Islet of Langerhans (tissue), 1 donor: ENCODE data around the gene KIZ.
"Not testable (repeated sequence)": the region's sequence is repeated elsewhere in the genome, so short reads cannot be mapped to it uniquely, and the experiment has no call there.

Source experiments
- FAIRE-seq: peaks from one replicate; lab custom pipeline; 2011; peaks lifted over from hg19 to GRCh38; lab: Jason Lieb, UNC

KIZ gene

DNA sequence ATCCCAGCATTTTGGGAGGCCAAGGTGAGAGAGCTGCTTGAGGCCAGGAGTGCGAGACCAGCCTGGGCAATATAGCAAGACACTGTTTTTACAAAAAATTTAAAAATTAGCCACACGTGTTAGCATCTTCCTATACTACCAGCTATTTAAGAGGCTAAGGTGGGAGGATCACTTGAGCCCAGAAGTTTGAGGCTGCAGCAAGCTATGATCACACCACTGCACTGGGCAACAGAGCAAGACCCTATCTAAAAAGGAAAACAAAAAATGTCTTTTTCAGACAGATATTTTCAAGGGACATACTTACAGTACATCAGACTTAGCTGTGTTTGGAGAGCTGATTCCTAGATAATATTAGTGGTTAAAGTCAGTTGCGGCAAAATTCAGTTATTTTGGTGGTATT is 104.3 kb downstream of the KIZ start:
- FAIRE-seq, result no peak

DNA sequence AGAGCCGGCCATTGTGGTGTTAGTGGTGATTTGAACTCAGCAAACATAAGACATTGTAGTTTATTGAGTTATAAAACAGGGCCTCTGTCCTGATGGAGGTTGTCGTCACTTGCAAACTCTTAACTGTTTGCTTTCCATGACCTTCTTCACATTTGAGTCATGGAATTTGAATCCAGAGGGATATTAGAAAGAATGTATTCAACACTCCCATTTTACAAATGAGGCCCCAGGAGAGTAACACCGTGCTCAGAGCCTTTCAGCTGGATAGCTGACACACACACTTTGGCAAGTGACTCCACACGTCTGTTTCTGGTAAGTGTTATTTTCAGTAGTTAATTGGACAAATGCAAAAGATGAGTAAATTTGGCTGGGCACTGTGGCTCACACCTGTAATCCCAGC is 104.8 kb downstream of the KIZ start:
- FAIRE-seq, result no peak

DNA sequence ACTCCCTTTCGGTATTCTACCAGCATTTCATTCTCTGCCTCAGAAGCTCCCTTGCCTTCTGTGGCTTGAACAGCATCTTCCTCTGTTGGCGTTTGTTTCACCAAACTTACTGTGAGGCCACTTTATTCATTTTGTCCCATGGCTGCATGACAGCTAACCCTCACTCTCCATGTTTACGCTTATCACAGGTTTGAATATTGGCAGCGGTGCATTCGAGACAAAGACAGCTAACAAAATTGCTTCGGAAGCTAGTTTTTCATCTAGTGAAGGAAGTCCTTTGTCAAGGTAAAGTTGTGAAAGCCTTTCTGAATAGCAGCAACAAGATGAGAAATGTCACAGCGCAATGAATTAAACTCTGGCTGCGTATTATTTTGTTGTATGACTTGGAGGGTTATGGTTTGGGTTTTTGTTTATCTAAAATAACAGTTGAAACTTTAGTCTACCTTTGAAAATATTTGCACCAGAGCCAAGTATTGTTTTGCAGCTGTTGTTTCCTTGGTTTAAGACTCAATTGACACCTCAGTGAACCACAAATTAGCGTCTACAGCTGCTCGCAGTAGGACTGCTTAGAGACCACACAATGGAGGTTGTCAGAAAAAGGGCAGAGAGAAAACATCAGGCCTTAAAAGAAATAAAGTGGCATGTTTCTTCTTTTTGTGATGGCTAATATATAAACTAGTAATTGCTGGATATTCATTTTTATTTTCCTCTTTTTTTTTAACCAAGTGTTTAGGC is 106.8 kb downstream of the KIZ start:
- FAIRE-seq, result no peak

DNA sequence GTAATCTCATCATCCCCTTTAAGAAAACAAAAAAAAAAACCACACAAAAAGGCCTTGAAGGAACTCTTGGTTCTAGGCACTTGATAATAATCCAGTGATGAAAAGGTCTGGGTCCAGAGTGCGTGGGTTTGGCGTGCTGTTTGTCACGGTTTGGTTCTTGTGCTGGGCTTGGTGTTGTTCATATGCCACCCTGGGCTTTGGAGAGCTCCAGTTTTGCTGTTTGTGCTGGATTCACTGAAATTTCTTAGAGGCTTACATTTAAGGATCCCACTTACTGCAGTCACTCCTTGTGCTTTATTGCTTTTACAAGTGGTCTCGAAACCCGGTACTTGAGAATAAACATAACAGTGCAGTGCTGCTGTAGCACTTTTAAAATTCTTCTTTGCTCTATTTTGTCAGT is 108.4 kb downstream of the KIZ start:
- FAIRE-seq, result no peak

DNA sequence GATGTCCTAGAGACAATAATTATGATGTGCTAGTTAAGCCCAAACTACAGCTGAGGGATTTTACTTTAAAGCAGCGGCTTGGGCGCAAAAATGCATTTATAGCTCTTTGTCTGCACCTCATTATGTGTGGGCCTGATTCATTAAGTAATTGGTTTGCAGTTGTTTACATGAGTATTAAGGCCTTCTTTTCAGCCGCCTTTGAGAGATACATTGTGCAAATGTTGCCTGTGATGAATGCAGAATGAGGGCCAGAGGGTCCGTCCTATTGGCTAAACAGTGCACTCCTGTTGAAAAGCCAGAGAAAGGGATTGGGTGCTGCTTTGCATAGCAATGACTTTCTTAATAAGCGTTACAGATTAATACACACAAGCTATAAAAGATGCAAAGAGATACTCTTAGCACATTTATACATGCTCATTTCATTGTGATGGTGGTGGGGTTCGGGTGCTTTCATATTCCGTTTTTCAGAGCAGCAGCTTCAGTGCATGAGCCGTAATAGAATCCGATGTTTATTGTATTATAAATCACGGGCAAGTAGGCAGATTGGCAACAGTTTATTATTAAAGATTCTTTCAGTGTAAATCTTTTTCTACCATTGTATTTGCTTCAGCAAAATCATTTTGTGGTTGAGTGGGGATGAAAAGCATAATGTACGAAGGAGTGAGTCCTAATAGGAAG is 109.1 kb downstream of the KIZ start:
- FAIRE-seq, result no peak

DNA sequence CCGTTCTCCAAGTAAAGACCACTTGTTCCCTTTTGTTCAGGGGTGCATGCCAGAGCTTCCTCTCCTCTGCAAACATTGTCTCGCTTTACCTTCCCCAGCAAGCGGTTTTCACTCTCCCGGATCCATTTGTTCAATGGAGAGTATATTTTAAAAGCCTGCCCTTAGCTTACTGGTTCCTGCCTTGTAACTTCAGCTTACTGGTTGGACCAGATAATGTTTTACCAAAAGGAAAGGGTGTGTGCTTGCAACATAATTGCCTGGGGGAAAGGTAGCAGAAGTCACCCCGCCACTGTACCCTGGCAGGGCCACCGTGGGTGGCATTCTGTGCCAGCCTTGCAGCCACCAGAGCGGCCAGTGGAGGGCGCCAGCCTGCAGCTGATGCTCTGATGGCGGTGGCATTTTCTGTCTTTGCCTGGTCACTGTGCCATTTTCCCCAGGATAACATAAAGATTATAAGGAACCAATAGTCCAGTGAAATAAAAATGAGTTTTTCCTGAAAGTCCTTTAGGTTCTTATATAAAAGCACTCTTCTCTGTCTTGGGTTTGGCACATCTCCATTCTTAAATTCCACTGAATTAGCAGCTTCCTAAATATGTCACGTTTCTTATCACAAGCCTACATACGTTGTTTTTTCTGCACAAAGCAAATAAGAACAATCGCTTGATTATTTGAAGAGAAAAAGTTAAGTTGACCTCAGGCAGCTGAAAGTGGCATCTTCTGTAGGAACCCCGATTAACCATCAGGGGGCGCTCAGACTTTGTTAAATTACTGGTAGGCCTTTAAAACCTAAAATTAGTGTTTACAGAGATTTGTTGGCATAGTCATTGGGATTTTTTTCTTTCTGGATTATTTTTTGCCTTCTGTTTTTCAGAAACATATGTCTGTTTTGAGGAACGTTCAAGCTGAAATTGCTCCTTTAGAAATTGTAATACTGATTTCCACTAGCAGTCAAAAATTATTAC is 109.9 kb downstream of the KIZ start:
- peak; percentile 97 for FAIRE-seq

DNA sequence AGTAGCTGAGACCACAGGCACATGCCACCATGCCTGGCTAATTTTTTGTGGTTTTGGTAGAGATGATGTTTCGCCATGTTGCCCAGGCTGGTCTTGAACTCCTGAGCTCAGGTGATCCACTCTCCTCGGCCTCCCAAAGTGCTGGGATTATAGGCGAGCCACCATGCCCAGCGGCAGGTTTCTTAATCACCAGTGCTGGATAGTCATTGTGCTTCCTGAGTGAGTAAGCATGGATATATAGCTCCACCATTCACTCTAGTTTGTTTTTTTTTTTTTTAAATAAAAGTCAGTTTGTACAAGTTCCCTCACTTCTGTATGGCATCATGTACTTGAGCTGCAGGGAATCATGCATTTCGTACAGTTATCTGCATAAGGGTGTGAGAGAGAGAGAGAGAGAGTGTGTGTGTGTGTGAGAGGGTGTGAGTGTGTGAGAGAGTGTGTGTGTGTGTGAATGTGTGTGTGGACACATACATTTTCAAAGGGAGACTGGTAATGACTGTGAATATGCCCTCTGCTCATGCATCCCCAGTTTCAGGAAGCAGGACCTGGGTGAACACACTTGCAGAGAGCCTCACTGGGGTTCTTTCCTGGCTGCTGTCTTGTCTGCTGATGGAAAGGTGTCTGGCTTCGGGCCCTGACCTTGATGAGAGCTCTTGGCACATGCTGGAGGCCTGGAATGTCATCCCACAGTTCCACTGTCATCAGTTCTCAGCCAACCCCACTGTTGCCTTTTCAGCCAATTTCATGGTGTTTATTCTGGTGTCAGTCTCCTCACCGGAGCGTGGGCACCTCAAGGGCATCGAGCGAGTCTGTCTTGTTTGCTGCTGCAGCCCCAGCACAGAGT is 112.3 kb downstream of the KIZ start:
- FAIRE-seq, result no peak

DNA sequence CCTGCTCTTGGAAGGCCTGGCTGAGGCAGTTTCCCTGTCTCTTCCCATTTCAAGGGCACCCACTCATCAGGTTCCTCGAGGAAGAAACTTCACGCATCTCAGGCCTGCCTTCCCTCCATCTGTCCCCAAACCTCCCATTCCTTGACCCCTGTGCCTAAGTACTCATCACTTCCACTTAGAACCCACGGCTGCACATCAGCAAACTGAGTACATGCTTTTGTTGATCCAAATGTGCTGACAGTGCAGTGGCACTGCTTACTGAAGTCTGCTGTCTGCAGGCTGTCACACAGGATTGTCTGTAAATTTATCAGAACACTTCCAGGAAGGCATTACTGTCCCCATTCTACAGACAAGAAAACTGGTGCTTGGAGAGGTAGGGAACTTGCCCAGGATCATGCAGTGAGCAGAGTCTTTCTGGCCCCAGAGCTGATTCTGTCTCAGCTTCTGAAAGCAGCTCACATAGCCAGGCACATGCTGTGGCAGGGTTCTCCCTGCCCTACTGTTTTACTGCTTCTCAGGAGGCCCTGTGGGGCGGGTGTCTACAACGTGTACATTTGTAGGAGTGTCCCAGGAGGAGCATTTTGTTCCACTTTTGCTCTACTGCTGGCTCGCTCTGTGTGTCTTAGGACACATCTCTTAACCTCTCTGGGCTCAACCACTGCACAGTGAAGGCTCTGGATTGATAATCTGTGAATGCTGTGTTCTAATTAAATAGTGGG is 113.1 kb downstream of the KIZ start:
- FAIRE-seq, result no peak

DNA sequence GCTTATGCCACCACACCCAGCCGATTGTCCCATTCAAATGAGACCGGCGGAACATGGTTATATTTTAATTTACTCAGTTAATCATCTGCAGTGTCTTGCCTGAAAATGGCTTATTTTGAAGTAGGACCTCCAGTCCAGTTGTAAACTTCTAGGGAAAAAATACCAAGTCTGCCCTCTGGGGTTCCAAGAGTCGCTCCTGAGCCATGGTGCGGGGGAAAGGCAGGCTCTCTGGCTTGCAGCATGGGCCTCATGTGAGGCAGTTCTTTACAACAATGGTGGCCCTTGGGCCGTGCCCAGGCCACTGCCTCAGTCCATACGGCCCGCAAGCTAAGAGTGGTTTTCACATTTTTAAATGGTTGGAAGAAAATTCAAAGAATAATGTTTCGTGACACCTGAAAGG is 114.5 kb downstream of the KIZ start:
- no peak for FAIRE-seq

DNA sequence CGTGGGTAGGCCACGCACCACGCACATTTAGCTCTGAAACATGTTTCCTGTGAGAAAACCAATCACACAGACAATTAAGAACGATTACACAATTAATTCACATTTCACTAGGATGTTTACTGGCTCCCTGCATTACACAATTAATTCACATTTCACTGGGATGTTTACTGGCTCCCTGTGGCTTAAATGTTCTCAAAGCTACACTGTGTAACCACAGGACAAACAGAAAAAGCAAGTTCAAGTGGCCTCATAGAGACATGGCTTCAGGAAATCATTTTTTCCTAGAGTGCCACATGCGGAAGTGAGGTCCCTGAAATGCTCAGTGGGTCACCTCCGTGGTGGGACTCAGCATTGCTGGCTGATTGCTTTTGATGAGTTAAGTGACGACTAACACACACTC is 115.5 kb downstream of the KIZ start:
- no peak for FAIRE-seq

DNA sequence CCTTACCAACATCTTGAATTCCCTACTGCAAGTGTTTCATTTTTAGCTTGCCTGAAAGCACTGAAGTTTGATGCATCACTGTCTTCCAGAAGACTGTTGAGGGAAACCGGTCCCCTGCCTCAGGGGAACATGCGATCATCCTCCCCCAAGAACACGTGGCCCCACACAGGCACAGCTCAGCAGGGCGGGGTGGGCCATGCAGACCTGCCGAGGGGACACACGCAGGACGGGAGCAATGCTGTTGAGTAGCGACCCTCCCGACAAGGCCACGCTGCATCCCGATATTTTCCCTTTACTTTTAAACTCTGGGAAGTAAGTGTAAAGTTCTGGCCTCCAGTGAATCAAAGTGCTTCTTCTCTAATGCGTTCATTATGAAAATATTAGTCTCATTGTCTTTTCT is 117.9 kb downstream of the KIZ start:
- no peak for FAIRE-seq

DNA sequence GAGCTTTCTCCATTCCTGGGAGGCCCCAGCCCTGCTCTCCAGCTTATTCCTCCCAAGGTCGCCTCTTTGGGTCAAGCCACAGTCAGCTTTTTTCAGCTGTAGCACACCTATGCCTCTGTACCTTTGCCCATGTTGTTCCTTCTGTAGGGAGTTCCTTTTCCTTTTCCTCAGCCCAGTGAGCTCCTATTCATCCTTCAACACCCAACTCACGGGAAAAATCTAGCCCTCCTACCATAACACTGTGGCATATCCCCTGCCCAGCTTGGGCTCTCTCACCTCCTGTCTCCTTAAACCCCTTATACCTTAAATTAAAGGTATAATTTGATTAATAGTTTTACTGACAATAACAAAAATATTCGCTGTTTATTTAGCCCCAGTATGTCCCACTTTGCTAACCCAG is 118.9 kb downstream of the KIZ start:
- FAIRE-seq, result no peak

DNA sequence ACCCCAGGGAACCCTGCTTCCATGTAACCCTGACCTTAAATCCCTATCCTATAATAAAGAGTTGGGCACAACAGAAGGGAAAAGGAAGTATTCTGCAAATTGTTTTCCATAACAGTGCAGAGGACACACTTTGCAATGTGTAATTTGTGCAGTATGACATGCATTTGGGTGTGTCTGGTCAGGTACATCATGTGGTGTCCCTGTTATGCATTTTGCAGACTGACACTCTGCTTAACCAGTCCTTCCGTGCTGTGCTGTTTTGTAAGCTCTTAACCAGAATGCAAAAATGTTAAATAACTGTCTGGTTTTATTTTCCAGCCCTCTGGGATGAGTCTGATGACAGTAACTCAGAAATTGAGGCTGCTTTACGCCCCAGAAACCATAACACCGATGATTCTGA is 120.3 kb downstream of the KIZ start:
- FAIRE-seq, result no peak

DNA sequence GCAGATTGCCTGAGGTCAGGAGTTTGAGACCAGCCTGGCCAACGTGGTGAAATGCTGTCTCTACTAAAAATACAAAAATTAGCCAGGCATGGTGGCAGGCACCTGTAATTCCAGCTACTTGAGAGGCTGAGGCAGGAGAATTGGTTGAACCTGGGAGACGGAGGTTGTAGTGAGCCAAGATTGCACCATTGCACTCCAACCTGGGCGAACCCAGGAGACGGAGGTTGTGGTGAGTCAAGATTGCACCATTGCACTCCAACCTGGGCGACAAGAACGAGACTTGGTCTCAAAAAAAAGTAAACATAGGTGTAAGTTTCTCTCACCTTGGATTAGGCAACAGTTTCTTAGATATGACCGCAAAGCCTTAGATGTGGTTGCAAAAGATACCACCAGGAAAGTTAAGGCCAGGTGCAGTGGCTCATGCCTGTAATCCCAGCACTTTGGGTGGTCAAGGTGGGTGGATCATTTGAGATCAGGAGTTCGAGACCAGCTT is 121.8 kb downstream of the KIZ start:
- not testable (repeated sequence) for FAIRE-seq

DNA sequence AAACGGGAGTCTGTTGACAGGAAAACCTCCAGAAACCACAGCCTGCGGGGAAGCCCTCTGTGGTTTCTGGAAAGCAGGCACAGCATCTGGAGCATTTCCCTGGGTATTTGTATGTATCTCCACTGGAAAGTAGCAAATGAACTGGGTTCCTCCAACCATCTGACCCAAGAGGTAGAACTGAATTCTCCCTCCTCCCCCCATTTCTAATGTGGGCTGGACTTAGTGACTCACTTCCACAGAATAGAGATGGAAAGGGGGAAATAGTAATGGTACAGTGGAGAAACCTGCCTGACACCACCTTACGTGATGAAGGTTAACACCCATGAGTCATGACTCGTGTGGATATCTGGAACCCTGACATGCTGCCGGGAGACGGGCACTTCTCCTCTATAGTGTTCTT is 125.4 kb downstream of the KIZ start:
- FAIRE-seq, result no peak

DNA sequence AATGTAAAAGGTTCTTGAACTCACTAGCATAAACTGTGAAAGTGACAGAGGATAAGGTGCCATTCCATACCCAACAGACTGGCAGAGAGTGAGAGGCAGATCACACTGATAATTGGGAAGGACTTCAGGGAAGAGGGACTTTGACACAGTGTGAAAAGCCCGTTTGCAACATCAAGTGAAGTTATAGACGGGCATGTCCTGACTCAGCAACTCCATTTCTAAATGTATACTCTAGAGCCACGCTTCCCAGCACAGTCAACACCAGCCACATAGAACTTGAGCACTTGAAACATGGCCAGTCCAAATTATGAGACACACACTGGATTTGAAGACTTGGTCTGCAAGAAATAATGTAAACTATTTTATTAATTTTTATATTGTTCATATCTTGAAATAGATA is 131.3 kb downstream of the KIZ start:
- no peak for FAIRE-seq

DNA sequence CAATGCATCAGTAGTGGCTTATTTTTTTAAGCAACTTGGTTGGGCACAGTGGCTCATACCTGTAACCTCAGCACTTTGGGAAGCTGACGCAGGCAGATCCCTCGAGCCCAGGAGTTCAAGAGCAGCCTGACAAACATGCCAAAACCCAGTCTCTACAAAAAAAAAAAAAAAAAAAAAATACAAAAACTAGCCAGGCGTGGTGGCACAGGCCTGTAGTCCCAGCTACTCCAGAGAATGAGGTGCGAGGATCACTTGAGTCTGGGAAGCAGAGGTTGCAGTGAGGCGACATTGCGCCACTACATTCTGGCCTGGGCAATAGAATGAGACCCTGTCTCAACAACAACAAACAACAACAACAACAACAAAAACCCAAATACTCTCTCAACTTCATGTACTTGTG is 132.5 kb downstream of the KIZ start:
- no peak for FAIRE-seq

DNA sequence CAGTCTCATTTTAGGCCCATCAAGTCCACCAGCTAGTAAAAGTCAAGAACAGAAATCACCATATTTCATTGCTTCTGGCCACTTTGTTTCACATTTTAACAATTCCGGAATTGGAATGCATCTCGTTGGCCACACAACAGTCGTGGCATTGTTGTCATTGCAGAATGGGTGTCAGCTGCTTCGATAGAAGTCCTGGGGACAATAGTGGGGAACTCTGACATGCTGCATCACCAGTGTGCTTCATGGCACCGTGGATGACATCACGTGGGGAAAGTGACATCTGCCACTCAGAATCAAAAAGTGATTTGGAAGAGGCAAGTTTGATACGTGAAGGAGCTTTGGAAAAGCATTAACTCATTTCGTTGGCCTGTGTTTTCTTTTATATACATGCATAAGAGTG is 133.5 kb downstream of the KIZ start:
- no peak for FAIRE-seq

DNA sequence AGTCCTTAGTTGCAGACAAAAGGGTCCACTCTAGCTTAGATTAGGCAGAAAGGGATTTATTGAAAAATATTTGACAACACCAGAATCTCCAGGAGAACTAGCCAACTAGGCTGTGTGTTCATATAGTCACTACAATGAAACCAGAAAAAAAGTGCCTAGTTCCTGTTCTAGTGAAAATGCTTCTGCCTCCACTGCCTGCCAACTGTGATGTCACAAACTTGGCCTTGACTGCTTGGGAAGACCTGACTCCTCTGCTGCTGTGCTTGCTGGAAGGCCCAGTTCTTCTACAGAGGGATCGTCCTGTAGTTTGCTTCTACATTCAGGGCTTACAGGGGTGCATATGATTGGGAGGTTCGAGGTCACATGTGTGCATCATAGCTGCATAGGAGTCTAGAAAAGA is 136.9 kb downstream of the KIZ start:
- FAIRE-seq, result no peak

DNA sequence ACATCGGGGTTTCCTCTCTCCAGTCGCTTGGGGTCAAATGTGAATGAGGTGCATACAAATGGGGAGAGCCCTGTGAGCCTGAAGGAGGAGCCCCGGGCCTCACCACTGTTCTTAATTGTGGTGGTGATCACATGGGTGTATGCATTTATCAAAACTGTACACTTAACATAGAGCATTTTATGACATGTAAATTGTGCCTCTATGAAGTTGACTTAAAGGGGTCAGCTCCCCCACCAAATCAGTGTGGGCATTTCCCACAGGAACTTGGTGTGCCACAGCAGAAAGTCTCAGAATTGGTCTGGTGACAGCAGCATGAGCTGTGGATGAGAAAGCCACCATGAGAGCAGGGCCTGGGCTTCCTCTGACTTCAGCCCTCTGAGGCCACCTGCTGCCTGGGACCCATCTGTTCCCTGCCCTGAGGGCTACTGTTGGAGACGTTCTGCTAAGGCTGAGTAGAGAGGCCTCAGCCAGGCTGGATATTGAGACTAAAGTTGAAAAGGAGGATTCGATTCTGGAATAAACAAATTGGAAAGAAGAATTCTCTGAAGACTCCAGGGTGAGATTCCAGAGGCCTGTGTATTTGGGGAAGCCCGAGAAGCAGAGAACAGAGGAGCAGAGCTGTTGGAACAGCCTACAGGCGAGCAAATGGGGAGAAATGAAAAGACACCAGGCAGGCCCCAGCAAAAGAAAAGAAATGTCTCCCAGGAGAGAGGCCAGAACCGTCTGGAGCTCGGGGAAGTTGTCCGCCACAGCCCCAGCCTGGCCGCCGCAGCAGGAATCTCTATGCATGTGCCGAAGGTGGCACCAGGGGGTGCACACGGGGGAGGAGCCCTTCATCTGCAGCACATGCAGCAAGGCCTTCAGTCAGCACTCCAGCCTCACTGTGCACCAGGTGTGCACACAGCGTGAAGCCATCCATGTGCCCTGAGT is 139.6 kb downstream of the KIZ start:
- FAIRE-seq, result no peak
